Measurements from ENCODE around the gene PCSK9. TPM values are rescaled to one million over a fixed set of nuclear protein-coding genes. Genes with fewer than 3 reads are reported as not detected.

Gene PCSK9
- total RNA-seq, 2 experiments from 2014 or later: not detected

- H3K4me3 Mint-ChIP-seq: no peak overlapping the region
- H3K4me3 ChIP-seq (ENCODE audit: low read length): no peak overlapping the region
- H3K36me3 ChIP-seq (ENCODE audit: insufficient read depth, low read length): no peaks in the 10 kb centered on the region
- H3K27ac Mint-ChIP-seq: no peak overlapping the region
- no peaks in the 10 kb centered on the region for H3K27me3 Mint-ChIP-seq
- no peaks in the 10 kb centered on the region for H3K9me3 ChIP-seq (ENCODE audit: control insufficient read depth in 1 of 2, insufficient read depth in 1 of 2, low read length in 2 of 2)
- DNase-seq (no peak), ATAC-seq (ENCODE audit: poor library complexity) (no peak)
- no peaks in the 10 kb centered on the region for H3K4me1 ChIP-seq (ENCODE audit: insufficient read depth, low read length)
- TF ChIP-seq, protein P1, sequence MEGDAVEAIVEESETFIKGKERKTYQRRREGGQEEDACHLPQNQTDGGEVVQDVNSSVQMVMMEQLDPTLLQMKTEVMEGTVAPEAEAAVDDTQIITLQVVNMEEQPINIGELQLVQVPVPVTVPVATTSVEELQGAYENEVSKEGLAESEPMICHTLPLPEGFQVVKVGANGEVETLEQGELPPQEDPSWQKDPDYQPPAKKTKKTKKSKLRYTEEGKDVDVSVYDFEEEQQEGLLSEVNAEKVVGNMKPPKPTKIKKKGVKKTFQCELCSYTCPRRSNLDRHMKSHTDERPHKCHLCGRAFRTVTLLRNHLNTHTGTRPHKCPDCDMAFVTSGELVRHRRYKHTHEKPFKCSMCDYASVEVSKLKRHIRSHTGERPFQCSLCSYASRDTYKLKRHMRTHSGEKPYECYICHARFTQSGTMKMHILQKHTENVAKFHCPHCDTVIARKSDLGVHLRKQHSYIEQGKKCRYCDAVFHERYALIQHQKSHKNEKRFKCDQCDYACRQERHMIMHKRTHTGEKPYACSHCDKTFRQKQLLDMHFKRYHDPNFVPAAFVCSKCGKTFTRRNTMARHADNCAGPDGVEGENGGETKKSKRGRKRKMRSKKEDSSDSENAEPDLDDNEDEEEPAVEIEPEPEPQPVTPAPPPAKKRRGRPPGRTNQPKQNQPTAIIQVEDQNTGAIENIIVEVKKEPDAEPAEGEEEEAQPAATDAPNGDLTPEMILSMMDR (IDR thresholded peaks at IDR 0.05): no peak
- ChIA-PET POLR2A (no interaction called here), CTCF (interaction anchor here (0.6 kb wide), 1 partner anchor 9 kb away, joined by 3 read pairs; no protein-coding TSS in a partner anchor)
- no peaks in the 10 kb centered on the region for H3K36me3 Mint-ChIP-seq (ENCODE audit: low read depth)
- H3K27ac ChIP-seq (ENCODE audit: low read depth in 1 of 2, low read length in 2 of 2): no peak overlapping the region
- H3K27me3 ChIP-seq (ENCODE audit: control insufficient read depth in 1 of 2, insufficient read depth in 2 of 2, low read length in 2 of 2): no peaks in the 10 kb centered on the region
- intact Hi-C loops (cut with DNase I, micrococcal nuclease): no loop called here
- no peaks in the 10 kb centered on the region for H3K9me3 Mint-ChIP-seq
- H3K4me1 Mint-ChIP-seq (ENCODE audit: low read depth): no peaks in the 10 kb centered on the region
Observed at GRCh38 chr1:55060133-55060999, 21.0 kb downstream of the PCSK9 start.

- Histone ChIP-seq H3K27me3 (ENCODE audit: control insufficient read depth in 1 of 2, insufficient read depth in 2 of 2, low read length in 2 of 2) (no peaks in the 10 kb centered on the region), H3K9me3 (ENCODE audit: control insufficient read depth in 1 of 2, insufficient read depth in 1 of 2, low read length in 2 of 2) (no peaks in the 10 kb centered on the region), H3K27ac (ENCODE audit: low read depth in 1 of 2, low read length in 2 of 2) (no peak overlapping the region), H3K4me3 (ENCODE audit: low read length) (no peak overlapping the region), H3K36me3 (ENCODE audit: insufficient read depth, low read length) (no peaks in the 10 kb centered on the region), H3K4me1 (ENCODE audit: insufficient read depth, low read length) (no peaks in the 10 kb centered on the region)
- H3K27ac Mint-ChIP-seq: no peak overlapping the region
- DNase-seq: peak in 1 of 14 experiments; percentile 23
- peaks cover 6% of the 10 kb centered on the region for H3K36me3 Mint-ChIP-seq (ENCODE audit: low read depth)
- intact Hi-C loops (cut with DNase I, micrococcal nuclease): no loop called here
- no peak overlapping the region for H3K4me3 Mint-ChIP-seq
- H3K4me1 Mint-ChIP-seq (ENCODE audit: low read depth): no peaks in the 10 kb centered on the region
- H3K27me3 Mint-ChIP-seq: no peaks in the 10 kb centered on the region
- ATAC-seq (ENCODE audit: poor library complexity): no peak
- H3K9me3 Mint-ChIP-seq: no peaks in the 10 kb centered on the region
- TF ChIP-seq, protein P1 (IDR thresholded peaks at IDR 0.05): no peak
- ChIA-PET CTCF (interaction anchor here (0.6 kb wide), 1 partner anchor 8 kb away, joined by 3 read pairs; no protein-coding TSS in a partner anchor), POLR2A (no interaction called here)
Observed at GRCh38 chr1:55061000-55061705, 21.8 kb downstream of the PCSK9 start.

DNA sequence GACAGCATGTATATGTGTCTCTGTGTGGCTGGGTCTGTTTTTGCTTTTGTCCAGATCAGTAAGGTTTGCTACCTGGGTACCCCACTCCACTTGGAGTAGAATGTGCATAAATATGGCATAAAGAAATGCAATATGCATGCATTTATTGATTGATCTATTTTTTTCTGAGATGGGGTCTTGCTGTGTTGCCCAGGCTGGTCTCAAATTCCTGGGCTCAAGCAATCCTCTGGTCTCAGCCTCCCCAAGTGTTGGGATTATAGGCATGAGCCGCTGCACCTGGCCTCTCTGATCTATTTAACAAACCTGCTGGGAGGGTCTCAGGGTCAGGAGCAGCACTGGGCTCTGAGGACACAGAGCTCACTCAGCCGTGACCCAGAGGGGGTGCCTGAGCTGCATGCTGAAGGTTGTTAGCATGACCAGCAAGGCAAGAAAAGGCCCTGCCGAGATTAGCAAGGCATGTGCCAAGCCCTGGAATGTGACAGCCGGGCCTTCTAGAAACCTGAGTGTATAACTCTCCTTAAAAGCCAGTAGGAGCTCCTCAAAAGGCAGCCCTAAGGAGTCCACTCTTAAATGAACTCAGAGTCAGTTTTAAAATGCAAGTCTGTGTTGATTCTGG is 22.5 kb downstream of the PCSK9 start:
- H3K4me1 ChIP-seq (ENCODE audit: insufficient read depth, low read length): no peaks in the 10 kb centered on the region
- H3K4me3 ChIP-seq (ENCODE audit: low read length): no peak overlapping the region
- no peak overlapping the region for H3K27ac ChIP-seq (ENCODE audit: low read depth in 1 of 2, low read length in 2 of 2)
- no peaks in the 10 kb centered on the region for H3K9me3 ChIP-seq (ENCODE audit: control insufficient read depth in 1 of 2, insufficient read depth in 1 of 2, low read length in 2 of 2)
- H3K36me3 Mint-ChIP-seq (ENCODE audit: low read depth): peaks cover 13% of the 10 kb centered on the region
- POLR2A ChIA-PET: no interaction called here
- TF ChIP-seq, protein P1 (IDR thresholded peaks at IDR 0.05): no peak
- peak in 1 of 14 experiments; percentile 15 for DNase-seq
- H3K9me3 Mint-ChIP-seq: no peaks in the 10 kb centered on the region
- intact Hi-C loops (cut with DNase I, micrococcal nuclease): no loop called here
- no peaks in the 10 kb centered on the region for H3K27me3 ChIP-seq (ENCODE audit: control insufficient read depth in 1 of 2, insufficient read depth in 2 of 2, low read length in 2 of 2)
- CTCF ChIA-PET: no interaction called here
- H3K27ac Mint-ChIP-seq: no peak overlapping the region
- H3K27me3 Mint-ChIP-seq: no peaks in the 10 kb centered on the region
- peaks cover under 1% of the 10 kb centered on the region for H3K36me3 ChIP-seq (ENCODE audit: insufficient read depth, low read length)
- ATAC-seq (ENCODE audit: poor library complexity): no peak
- H3K4me3 Mint-ChIP-seq: no peak overlapping the region
- no peaks in the 10 kb centered on the region for H3K4me1 Mint-ChIP-seq (ENCODE audit: low read depth)

All from CD4-positive, alpha-beta T cell (primary cell).